Gastrocnemius medialis (tissue), 4 donors: ENCODE results near the gene ANKRD16. TPM values are rescaled to one million over a fixed set of nuclear protein-coding genes. Genes with fewer than 3 reads are reported as not detected.

Experiments
- ATAC-seq, 2 donors: fragments of 150-250 bp; one replicate each; pipeline ENCODE4 v1.9.1; 2016
- DNase-seq, 2 donors: peaks; one replicate each; pipeline ENCODE4 v3.0.0-alpha.2; 2019
- H3K27ac ChIP-seq, 4 donors: fragments of 200-600 bp; sonication (generic); 1 replicate in 1 of 4; 2 replicates in 3 of 4; pipeline ENCODE4 v1.5.1; 2016 to 2018; ENCODE audit warnings: mild to moderate bottlenecking in 2 of 4, moderate library complexity in 1 of 4
- H3K27me3 ChIP-seq, 3 donors: fragments of 200-600 bp; sonication (generic) in 2 of 3; 1 replicate in 1 of 3; 2 replicates in 2 of 3; pipeline versions ENCODE4 v1.5.1 to v1.6.0; 2016 to 2019; ENCODE audit warnings: mild to moderate bottlenecking in 1 of 3, moderate library complexity in 1 of 3
- H3K36me3 ChIP-seq, 2 donors: fragments of 200-600 bp; sonication (generic) in 1 of 2; one replicate each; pipeline ENCODE4 v1.5.1; 2017 to 2018
- H3K4me1 ChIP-seq, 2 donors: fragments of 200-600 bp; sonication (generic) in 1 of 2; one replicate each; pipeline ENCODE4 v1.5.1; 2016 to 2017; ENCODE audit warnings: mild to moderate bottlenecking in 2 of 2
- H3K4me3 ChIP-seq, 4 donors: fragments of 200-600 bp; sonication (generic) in 3 of 4; 1 replicate in 1 of 4; 2 replicates in 3 of 4; pipeline ENCODE4 v1.5.1; 2016 to 2019; ENCODE audit warnings: mild to moderate bottlenecking in 2 of 4
- H3K9me3 ChIP-seq, 3 donors: fragments of 200-600 bp; sonication (generic) in 2 of 3; 1 replicate in 1 of 3; 2 replicates in 2 of 3; pipeline ENCODE4 v1.5.1; 2016 to 2019
- POLR2A ChIP-seq, 2 donors: fragments of 450-650 bp; IDR thresholded peaks; one replicate each; pipeline ENCODE4 v1.6.1; 2017; ENCODE audit warnings: antibody characterized with exemption in 2 of 2, mild to moderate bottlenecking in 2 of 2, moderate library complexity in 2 of 2
- in situ Hi-C, 4 donors: fragments of 200-750 bp; cut with MboI; loops; one replicate each; pipeline versions ENCODE4 v1.15.0 to v1.8.0; 2017; ENCODE audit warnings: low sequenced_read_pairs in 4 of 4
- intact Hi-C: fragments of 100-400 bp; cut with DNase I; formaldehyde crosslinking; loops from one replicate; pipeline ENCODE4 v1.15.1; 2023; ENCODE audit warnings: low total_unique reads
- total RNA-seq, 4 donors: library from RNA; depleted of rRNA; stranded (reverse); fragments of >200 nt; gene quantifications; one replicate each; pipeline versions ENCODE4 v1.1.0 to v1.2.3, GENCODE V29; 2016
- TF ChIP-seq, protein P1 (sequence below), 5 experiments: fragments of 450-650 bp in 3 of 5; fragments of 200-600 bp in 2 of 5; sonication (generic) in 2 of 5; IDR thresholded peaks in 4 of 5; conservative IDR thresholded peaks in 1 of 5; 1 replicate in 4 of 5; 2 replicates in 1 of 5; pipeline ENCODE4 v1.5.1; 2016 to 2019; ENCODE audit warnings: antibody characterized with exemption in 5 of 5, mild to moderate bottlenecking in 3 of 5, moderate library complexity in 3 of 5

ANKRD16 gene
- total RNA-seq, 4 donors from 2014 or later: 1.4 to 5.4 (median 3.8) TPM

DNA sequence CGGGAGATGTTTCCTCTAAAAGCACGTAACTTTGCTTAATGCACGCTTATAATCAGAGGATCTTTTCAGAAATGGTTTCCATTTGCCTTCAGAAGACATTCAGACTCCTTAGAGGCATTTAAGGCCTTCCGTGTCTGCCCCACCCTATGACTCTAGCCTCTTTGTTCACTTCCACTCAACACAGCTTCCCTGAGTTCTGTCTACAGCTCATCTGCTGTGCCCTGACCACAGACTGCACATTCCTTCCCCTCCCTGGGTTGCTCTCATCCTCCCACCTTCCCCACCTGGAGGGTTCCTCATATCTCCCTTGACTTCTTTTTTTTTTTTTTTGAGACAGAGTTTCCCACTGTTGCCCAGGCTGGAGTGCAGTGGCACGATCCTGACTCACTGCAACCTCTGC lies 17.0 kb upstream of the ANKRD16 start:
- Histone ChIP-seq H3K36me3 (peaks cover 0 to 30% of the 10 kb centered on the region in 2 donors), H3K4me1 (peaks cover 9 to 10% of the 10 kb centered on the region in 2 donors), H3K27me3 (no peaks in the 10 kb centered on the region), H3K27ac (peak overlapping the region in 2 of 4 donors; percentile 13 to 62), H3K4me3 (no peak overlapping the region), H3K9me3 (no peaks in the 10 kb centered on the region)
- no peak for TF ChIP-seq POLR2A (IDR thresholded peaks at IDR 0.05)
- TF ChIP-seq, protein P1, sequence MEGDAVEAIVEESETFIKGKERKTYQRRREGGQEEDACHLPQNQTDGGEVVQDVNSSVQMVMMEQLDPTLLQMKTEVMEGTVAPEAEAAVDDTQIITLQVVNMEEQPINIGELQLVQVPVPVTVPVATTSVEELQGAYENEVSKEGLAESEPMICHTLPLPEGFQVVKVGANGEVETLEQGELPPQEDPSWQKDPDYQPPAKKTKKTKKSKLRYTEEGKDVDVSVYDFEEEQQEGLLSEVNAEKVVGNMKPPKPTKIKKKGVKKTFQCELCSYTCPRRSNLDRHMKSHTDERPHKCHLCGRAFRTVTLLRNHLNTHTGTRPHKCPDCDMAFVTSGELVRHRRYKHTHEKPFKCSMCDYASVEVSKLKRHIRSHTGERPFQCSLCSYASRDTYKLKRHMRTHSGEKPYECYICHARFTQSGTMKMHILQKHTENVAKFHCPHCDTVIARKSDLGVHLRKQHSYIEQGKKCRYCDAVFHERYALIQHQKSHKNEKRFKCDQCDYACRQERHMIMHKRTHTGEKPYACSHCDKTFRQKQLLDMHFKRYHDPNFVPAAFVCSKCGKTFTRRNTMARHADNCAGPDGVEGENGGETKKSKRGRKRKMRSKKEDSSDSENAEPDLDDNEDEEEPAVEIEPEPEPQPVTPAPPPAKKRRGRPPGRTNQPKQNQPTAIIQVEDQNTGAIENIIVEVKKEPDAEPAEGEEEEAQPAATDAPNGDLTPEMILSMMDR (IDR thresholded peaks at IDR 0.05 in 4 of 5, conservative IDR thresholded peaks at IDR 0.05 in 1 of 5): no peak
- ATAC-seq: no peak
- intact Hi-C loops (no loop called here), in situ Hi-C loops (no loop called here)
- no peak for DNase-seq

DNA sequence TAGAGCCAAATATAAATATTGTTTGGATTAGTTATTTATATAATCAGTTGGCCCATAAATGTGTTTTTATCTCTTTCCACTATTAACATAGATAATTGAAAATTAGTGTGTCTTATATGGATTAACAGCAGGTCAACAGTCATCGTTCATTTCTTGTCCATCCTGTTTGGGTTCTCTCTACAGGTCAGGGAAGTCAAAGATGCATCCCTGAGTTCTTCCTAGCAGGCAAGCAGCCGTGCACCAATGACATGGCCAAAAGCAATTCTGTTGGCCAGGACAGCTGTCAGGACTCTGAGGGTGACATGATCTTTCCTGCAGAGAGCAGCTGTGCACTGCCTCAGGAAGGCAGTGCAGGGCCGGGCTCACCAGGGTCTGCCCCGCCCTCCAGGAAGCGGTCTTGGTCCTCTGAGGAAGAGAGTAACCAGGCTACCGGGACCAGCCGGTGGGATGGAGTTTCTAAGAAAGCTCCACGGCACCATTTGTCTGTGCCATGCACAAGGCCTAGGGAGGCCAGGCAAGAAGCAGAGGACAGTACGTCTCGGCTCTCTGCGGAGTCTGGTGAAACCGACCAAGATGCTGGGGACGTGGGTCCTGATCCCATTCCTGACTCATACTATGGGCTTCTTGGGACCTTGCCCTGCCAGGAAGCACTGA lies 16.3 kb upstream of the ANKRD16 start:
- peak; percentile 54 to 90 for ATAC-seq
- Histone ChIP-seq H3K4me3 (no peak overlapping the region), H3K27ac (peak overlapping the region in 3 of 4 donors; percentile 13 to 62 (median 26)), H3K4me1 (peaks cover 9 to 10% of the 10 kb centered on the region in 2 donors), H3K9me3 (no peaks in the 10 kb centered on the region), H3K27me3 (no peaks in the 10 kb centered on the region), H3K36me3 (peaks cover 0 to 23% of the 10 kb centered on the region in 2 donors)
- in situ Hi-C loops (no loop called here), intact Hi-C loops (no loop called here)
- TF ChIP-seq POLR2A (IDR thresholded peaks at IDR 0.05): no peak
- TF ChIP-seq, protein P1 (IDR thresholded peaks at IDR 0.05 in 4 of 5, conservative IDR thresholded peaks at IDR 0.05 in 1 of 5): no peak
- DNase-seq: peak in 1 of 2 donors; percentile 58

DNA sequence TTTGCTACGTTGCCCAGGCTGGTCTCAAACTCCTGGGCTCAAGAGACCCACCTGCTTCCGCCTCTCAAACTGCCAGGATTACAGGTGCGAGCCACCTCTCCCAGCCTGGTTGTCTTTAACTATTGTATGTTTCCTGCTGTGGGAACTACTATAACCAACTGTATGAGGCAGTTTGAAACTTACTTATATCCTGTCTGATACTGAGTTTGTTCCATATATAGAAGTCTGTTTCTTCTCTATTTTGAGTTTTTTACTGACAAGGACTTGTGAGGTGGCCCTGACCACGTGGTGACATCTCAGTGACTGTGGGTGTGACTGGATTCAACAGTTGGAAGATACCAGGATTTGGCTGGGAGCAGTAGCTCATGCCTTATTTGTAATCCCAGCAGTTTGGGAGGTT lies 14.5 kb upstream of the ANKRD16 start:
- Histone ChIP-seq H3K27ac (no peak overlapping the region), H3K4me1 (peaks cover 5 to 9% of the 10 kb centered on the region in 2 donors), H3K27me3 (no peaks in the 10 kb centered on the region), H3K36me3 (peaks cover 0 to 6% of the 10 kb centered on the region in 2 donors), H3K9me3 (no peaks in the 10 kb centered on the region), H3K4me3 (no peak overlapping the region)
- intact Hi-C loops (no loop called here), in situ Hi-C loops (no loop called here)
- ATAC-seq: no peak
- TF ChIP-seq, protein P1 (IDR thresholded peaks at IDR 0.05 in 4 of 5, conservative IDR thresholded peaks at IDR 0.05 in 1 of 5): no peak
- TF ChIP-seq POLR2A (IDR thresholded peaks at IDR 0.05): no peak
- no peak for DNase-seq

- Histone ChIP-seq H3K4me1 (peaks cover 5 to 9% of the 10 kb centered on the region in 2 donors), H3K27me3 (no peaks in the 10 kb centered on the region), H3K36me3 (peaks cover 0 to 2% of the 10 kb centered on the region in 2 donors), H3K27ac (no peak overlapping the region), H3K4me3 (no peak overlapping the region), H3K9me3 (no peaks in the 10 kb centered on the region)
- TF ChIP-seq, protein P1 (IDR thresholded peaks at IDR 0.05 in 4 of 5, conservative IDR thresholded peaks at IDR 0.05 in 1 of 5): no peak
- TF ChIP-seq POLR2A (IDR thresholded peaks at IDR 0.05): no peak
- no peak for DNase-seq
- in situ Hi-C loops (no loop called here), intact Hi-C loops (no loop called here)
- ATAC-seq: no peak
Observed at GRCh38 chr10:5903563-5903962, 13.9 kb upstream of the ANKRD16 start.
